ENCODE results near the gene RBM5.

The RBM5 gene

GRCh38 chr3:50146316-50146901, 57.7 kb downstream of the RBM5 start:
- no peak for TF ChIP-seq CSRNP3 (CRISPR knock-in tag; IDR thresholded peaks at IDR 0.05)
- TF ChIP-seq PPARA (CRISPR knock-in tag; IDR thresholded peaks at IDR 0.05; ENCODE audit: borderline replicate concordance): no peak
- TF ChIP-seq OSR1 (CRISPR knock-in tag; IDR thresholded peaks at IDR 0.05): no peak
- no peak for TF ChIP-seq TOX (CRISPR knock-in tag; IDR thresholded peaks at IDR 0.05; ENCODE audit: borderline replicate concordance)
- TF ChIP-seq ZNF70 (CRISPR knock-in tag; IDR thresholded peaks at IDR 0.05): no peak
- no peak for TF ChIP-seq TSHZ2 (CRISPR knock-in tag; IDR thresholded peaks at IDR 0.05)
- no peak for TF ChIP-seq ESRRG (CRISPR knock-in tag; IDR thresholded peaks at IDR 0.05)
- TF ChIP-seq ZNF565 (CRISPR knock-in tag; conservative IDR thresholded peaks at IDR 0.05; ENCODE audit: low read depth): no peak
- no peak for TF ChIP-seq TCF4 (CRISPR knock-in tag; IDR thresholded peaks at IDR 0.05; ENCODE audit: borderline replicate concordance)
- ATAC-seq: peak; percentile 50

- TF ChIP-seq TOX (CRISPR knock-in tag; IDR thresholded peaks at IDR 0.05; ENCODE audit: borderline replicate concordance) (no peak), TCF4 (CRISPR knock-in tag; IDR thresholded peaks at IDR 0.05; ENCODE audit: borderline replicate concordance) (no peak), PPARA (CRISPR knock-in tag; IDR thresholded peaks at IDR 0.05; ENCODE audit: borderline replicate concordance) (no peak), ESRRG (CRISPR knock-in tag; IDR thresholded peaks at IDR 0.05) (no peak), ZNF70 (CRISPR knock-in tag; IDR thresholded peaks at IDR 0.05) (no peak), RARB (CRISPR knock-in tag; IDR thresholded peaks at IDR 0.05) (no peak)
- no peak for ATAC-seq
Measured at GRCh38 chr3:50147016-50147415, 58.3 kb downstream of the RBM5 start.

GRCh38 chr3:50147447-50147846, 58.7 kb downstream of the RBM5 start:
- TF ChIP-seq ZNF70 (CRISPR knock-in tag; IDR thresholded peaks at IDR 0.05): 0 out of 2 replicates have a peak, but pooled peaks have one; percentile 17
- TF ChIP-seq ESRRG (CRISPR knock-in tag; IDR thresholded peaks at IDR 0.05): no peak
- no peak for TF ChIP-seq PATZ1 (CRISPR knock-in tag; IDR thresholded peaks at IDR 0.05; ENCODE audit: borderline replicate concordance)
- TF ChIP-seq OSR1 (CRISPR knock-in tag; IDR thresholded peaks at IDR 0.05): no peak
- no peak for TF ChIP-seq ZNF565 (CRISPR knock-in tag; conservative IDR thresholded peaks at IDR 0.05; ENCODE audit: low read depth)
- peak; percentile 65 for ATAC-seq

GRCh38 chr3:50147861-50148260, 59.1 kb downstream of the RBM5 start:
- ATAC-seq: peak; percentile 80
- TF ChIP-seq GLIS3 (CRISPR knock-in tag; IDR thresholded peaks at IDR 0.05) (no peak), RARB (CRISPR knock-in tag; IDR thresholded peaks at IDR 0.05) (no peak), ZC3H10 (CRISPR knock-in tag; IDR thresholded peaks at IDR 0.05) (no peak), TCF4 (CRISPR knock-in tag; IDR thresholded peaks at IDR 0.05; ENCODE audit: borderline replicate concordance) (peak; percentile 94), PPARA (CRISPR knock-in tag; IDR thresholded peaks at IDR 0.05; ENCODE audit: borderline replicate concordance) (no peak)

GRCh38 chr3:50150404-50150750, 61.7 kb downstream of the RBM5 start:
- no peak for ATAC-seq
- TF ChIP-seq CSRNP3 (CRISPR knock-in tag; IDR thresholded peaks at IDR 0.05) (no peak), GLIS3 (CRISPR knock-in tag; IDR thresholded peaks at IDR 0.05) (no peak), CREB5 (CRISPR knock-in tag; IDR thresholded peaks at IDR 0.05; ENCODE audit: low read depth) (no peak), BACH2 (CRISPR knock-in tag; IDR thresholded peaks at IDR 0.05; ENCODE audit: borderline replicate concordance) (no peak), ZFP30 (CRISPR knock-in tag; IDR thresholded peaks at IDR 0.05) (no peak), TCF4 (CRISPR knock-in tag; IDR thresholded peaks at IDR 0.05; ENCODE audit: borderline replicate concordance) (no peak), TSHZ2 (CRISPR knock-in tag; IDR thresholded peaks at IDR 0.05) (no peak), CSDC2 (CRISPR knock-in tag; IDR thresholded peaks at IDR 0.05) (no peak), OSR1 (CRISPR knock-in tag; IDR thresholded peaks at IDR 0.05) (no peak), ARNTL (CRISPR knock-in tag; IDR thresholded peaks at IDR 0.05; ENCODE audit: borderline replicate concordance, low read depth) (no peak), ESRRG (CRISPR knock-in tag; IDR thresholded peaks at IDR 0.05) (no peak)

Data from SK-N-SH treated with all-trans-retinoic acid at 6 μM for 48 hours (cell line).